Activated CD4-positive, alpha-beta T cell treated with anti-CD3 and anti-CD28 coated beads for 4 hours (primary cell): ENCODE results near the gene FOXA2.

Source experiments
- DNase-seq, 2 donors: peaks; one replicate each; pipeline ENCODE4 v3.0.0-alpha.2; 2020

Gene FOXA2

GRCh38 chr20:22583773-22584521 lies 425 bp downstream of the FOXA2 start:
- DNase-seq, result no peak

DNA sequence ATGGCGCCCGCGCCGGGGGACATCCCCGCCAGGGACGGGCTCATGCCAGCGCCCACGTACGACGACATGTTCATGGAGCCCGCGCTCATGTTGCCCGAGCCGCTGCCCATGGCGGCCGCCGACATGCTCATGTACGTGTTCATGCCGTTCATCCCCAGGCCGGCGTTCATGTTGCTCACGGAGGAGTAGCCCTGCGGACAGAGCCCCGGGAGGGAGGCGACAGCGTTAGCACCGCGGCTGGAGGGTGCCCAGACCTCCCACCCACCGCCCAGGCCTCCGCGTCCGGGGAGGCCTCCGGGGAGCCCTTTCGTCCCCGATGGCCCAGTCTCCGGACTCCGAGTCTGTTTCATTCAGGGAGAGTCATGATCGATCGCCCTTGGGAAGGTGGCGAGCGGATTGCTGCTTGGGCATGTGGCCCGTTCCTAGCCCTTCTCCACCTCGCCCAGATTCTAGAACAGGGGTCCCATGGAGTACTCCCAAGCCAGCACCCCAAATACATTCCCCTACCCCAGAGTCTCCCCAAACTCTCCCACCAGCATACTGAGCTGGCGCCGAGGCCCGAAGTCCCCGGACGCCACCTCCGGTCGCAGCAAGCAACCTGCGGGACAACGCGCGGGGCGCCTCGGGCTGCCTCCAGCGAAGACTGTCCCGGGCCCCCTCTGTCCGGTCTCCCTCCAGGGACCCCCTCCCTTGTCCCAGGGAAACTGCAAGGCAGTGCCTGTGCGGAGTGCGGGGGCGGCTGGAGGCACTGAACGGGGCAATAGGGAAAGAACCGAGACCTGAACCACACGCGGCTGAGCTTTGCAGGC lies 1.2 kb downstream of the FOXA2 start:
- no peak for DNase-seq

- DNase-seq, result no peak
These were observed 1.9 kb downstream of the FOXA2 start for GRCh38 chr20:22582386-22582963.

DNA sequence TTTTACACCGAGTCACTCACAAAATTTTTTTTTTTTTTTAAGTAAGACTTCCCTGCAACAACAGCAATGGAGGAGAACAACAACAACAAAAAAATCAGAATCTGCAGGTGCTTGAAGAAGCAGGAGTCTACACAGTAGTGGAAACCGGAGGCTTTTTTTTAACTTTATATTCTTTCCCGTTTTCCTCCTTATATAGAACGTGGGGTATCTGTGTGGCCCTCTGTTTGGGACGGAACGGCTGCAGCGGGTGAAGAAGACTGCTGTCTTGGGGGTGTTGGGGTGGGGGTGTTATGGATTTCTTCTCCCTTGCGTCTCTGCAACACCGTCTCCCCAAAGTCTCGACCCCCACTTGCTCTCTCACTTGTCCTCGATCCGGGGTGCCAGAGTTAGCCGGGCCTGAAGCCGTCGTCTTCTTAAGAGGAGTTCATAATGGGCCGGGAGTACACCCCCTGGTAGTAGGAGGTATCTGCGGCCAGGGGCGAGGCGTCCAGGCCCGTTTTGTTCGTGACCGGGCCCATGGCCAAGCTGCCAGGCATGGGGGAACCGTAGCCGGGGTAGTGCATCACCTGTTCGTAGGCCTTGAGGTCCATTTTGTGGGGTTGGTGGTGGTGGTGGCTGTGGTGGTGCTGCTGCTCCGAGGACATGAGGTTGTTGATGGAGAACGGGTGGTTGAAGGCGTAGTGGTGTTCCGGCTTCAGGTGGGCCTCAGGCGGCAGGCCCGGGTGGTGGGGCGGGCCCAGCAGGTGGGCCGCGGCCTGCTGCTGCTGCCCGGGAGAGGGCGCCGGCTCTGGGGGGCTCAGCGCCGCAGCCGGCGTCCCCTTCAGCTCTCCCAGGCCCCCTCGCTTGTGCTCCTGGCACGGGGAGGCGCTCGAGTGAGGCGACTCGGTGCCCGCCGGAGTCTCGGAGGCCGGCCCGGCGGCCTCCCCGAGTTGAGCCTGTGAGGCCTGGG lies 2.7 kb downstream of the FOXA2 start:
- DNase-seq, result no peak

DNA sequence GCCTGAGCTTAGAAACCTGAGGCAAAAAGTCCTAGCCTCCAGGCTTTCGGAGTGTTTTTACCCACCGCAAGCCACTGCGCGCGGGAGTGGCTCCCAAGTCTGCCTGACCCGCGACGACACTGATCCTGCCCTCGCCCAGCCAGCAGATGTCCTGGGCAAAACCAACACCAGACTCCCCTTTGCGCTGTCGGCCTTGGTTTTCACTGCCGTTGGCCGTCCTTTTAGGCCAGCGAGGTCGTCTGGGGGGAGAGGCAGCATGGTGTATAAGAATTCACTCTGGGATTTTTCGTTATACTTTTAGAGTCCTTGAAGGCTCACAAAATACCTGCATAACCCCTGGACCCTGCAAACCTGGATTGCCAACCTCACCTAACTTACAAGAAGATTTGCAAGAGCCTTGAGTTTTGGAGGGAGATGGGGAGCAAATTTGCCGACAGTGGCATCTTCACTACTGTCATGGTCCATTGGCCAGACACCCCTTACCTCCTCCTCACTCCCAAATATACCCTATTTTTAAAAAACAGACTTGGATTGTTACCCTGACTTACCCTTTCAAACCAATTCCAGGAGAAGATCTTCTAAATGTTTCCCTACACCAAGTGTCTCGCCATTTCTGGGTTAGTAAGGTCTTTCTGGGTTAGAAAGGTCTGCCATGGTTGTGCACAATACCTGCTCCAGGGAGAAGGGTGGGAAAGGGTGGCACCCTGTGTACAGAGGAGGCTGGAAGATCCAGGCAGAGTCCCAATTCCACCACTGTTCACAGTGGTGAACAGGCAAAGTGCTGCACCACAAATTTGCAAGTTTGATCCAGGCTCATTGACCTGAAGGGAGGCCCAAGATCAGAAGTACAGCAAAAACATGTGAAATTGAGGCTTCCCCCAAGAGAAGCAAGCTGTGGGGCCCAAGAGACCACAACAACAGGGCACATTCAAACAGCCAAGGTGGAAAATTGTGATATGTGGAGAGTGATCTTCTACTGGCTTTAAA lies 4.4 kb downstream of the FOXA2 start:
- DNase-seq, result no peak

DNA sequence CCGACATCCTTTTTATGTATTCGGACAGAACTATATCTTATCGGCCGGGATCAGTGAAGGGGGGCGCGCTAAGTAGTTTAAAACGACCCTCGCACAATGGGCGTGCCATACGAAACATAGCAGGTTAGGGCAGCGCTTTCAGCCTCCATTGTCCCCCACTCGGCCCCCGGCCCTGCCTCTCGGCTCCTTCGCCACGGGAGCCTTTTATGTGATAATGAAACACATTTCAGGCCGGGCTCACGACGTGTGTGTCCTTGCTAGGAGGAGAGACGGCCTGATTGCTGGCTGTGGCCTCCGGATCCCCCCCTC lies 5.3 kb downstream of the FOXA2 start:
- no peak for DNase-seq

GRCh38 chr20:22578221-22579118 lies 5.9 kb downstream of the FOXA2 start:
- no peak for DNase-seq

DNA sequence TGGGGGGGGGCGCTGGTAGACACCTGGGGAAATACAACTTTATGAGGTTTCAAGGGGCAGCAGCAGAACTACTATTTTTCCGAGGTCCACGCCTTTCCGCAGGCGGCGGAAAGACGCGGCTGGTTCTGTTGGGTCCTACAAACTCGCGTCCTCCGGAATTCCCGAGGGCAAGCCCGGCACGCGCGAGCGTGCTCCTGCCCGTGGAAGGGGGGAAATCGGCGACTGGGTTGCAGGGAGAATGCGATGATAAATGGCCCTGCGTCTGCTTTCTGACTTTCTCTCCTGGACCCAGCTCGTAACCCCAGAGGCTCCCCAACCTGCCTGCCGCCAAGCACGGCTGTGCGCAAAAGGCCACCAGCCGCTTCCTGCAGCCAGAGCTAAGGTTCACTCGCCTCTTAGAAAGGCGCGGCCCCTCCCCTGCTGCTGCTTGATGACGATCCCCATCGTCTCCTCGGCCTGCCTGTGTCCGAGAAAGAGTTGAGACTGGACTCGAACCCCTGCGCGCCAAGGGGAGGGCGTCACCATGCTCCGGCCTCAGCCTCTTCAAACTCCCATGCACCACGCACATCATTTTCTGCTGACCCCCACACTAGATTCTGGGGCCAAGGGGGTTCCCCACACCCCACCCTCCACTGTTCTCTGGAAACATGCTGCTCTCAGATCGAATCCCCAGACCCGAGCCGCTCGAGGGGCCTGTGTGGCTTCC lies 6.7 kb downstream of the FOXA2 start:
- DNase-seq, result no peak

DNA sequence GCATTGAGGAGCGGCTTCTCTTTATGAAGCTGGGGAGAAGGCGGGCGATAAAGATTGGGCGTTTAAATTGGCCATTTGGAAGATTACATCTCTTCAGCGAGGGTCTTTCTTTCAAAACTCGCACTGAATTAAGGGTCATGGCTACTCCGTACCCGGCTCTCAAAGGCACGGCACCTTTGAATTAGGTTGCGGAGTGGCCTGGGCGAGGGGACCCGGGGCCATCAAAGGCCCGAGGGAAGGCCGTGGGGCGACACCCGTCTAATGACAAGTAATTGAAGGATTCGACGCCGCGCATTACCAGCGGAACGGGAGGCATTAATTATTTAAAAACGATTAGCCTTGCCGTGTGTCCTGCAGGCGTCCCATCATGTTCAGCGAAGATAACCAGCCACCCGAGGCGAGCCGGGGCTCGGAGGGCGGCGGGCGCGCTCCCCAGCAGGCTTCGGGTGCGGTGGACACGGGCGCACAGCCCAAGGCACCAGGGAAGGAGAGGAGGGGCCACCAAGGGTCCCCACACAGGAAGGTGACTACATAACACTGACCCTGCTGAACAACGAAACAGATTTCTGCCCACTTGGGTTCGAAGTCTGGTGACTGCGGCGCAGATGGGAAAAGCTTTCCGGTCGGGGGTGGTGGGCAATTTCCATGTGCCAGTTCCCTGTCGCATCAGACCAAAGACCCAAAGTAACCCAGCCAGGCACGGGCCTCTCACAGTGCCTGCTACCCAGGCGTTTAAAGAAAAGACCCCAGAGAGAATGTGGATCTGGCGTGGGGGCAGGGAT lies 7.4 kb downstream of the FOXA2 start:
- no peak for DNase-seq

DNA sequence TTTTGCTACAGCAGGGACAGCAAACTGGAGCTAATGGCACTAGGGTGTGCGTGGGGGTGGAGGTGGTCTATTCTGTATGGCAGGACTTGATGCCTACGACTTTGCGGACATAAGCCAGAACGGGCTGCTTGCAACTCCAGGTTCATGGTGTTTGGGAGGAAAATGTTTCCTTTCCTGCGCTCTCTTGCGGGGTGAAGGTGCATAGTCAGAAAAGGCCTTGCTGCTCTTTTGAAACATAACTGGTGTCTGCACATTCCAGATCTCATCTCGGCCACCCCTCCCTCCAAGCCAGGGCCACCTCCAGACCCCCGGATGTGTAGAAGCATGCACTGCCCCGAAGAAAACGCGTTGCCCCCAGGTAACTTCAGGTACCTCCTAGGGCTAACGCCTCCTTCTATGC lies 8.1 kb downstream of the FOXA2 start:
- no peak for DNase-seq

DNA sequence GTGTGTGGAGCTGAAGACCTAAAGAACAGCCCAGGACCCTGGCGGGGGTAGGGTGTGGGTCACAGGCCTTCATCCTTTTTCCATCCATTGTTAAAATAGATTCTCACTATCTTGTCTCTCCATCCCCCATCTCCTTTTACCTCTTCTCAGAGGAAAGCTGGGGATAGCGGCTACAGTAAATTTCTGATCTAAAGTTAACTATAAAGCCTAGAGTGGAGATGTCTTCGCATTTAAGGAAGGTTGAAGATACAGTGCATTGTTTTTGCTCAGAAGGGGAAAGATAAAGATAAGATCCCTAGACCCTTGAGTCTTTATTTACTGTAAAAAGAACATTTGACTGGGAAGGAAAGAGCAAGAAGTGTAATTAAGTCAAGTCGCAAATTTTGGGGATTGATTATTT lies 8.6 kb downstream of the FOXA2 start:
- no peak for DNase-seq

- DNase-seq, result no peak
These were observed 9.2 kb downstream of the FOXA2 start for GRCh38 chr20:22575087-22575721.

GRCh38 chr20:22574545-22575086 lies 9.8 kb downstream of the FOXA2 start:
- no peak for DNase-seq

DNA sequence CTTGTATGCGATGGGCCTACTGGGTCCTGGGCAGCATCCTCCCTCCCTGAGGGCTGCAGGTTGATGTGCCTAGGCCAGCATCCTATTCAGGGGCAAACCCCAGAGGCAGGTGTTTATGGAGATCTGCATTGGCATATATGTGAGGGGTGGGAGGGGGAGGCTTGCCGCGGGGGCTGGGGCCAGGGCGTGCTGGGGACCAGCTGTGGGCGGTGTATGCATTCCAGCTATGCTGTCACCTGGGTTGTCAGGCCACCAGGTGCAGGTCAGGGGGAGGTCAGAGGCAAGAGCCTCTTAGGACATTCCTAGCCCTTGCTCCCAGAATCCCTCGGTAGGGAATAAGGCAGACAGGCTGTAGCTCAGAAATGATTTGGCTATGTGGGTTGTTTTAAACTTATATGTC lies 11.9 kb downstream of the FOXA2 start:
- no peak for DNase-seq

DNA sequence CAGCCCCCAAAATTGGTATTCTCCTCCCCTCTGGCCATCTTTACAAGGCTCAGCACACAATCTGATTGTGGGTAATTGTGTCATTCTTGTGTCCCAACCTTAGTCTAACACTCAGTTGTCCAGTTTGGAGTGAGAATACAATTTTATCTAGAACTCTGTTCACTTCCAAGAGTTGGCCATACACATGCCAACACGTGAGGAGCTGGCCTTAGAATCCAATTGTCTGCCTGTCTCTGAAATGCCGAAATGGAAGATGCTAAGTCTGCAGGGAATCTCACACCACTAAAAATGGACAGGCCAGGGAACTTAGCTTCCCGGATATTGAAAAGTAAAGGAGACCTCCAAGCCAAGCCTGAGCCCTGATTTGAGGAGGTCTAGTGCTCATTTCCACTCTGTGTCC lies 12.3 kb downstream of the FOXA2 start:
- DNase-seq, result no peak

- DNase-seq, result no peak
These were observed 15.0 kb downstream of the FOXA2 start for GRCh38 chr20:22569353-22569752.

GRCh38 chr20:22568872-22569344 lies 15.5 kb downstream of the FOXA2 start:
- no peak for DNase-seq
